H9 (cell line): ENCODE results near the gene SIX5. TPM values are rescaled to one million over a fixed set of nuclear protein-coding genes. Genes with fewer than 3 reads are reported as not detected.

Experiments
- DNase-seq: peaks from one replicate; pipeline ENCODE4 v3.0.0-alpha.2; 2017
- H2AFZ ChIP-seq: one replicate; pipeline ENCODE4 v1.6.1; 2013; ENCODE audit warnings: mild to moderate bottlenecking, low read length, control low read depth, moderate library complexity
- H2AK5ac ChIP-seq: 2 replicates; pipeline ENCODE4 v1.6.1; 2013; ENCODE audit warnings: low read length, control low read depth, mixed read lengths; ENCODE audit not compliant: insufficient read length
- H2BK120ac ChIP-seq: one replicate; pipeline ENCODE4 v1.6.1; 2013; ENCODE audit warnings: low read depth, mild to moderate bottlenecking, low read length, control low read depth, inconsistent platforms; ENCODE audit not compliant: poor library complexity, severe bottlenecking
- H2BK12ac ChIP-seq: 2 replicates; pipeline ENCODE4 v1.6.1; 2013; ENCODE audit warnings: low read length, control low read depth, mixed read lengths, low read depth; ENCODE audit not compliant: insufficient read length
- H2BK15ac ChIP-seq: 2 replicates; pipeline ENCODE4 v1.6.1; 2013; ENCODE audit warnings: low read depth, low read length, control low read depth
- H2BK20ac ChIP-seq: one replicate; pipeline ENCODE4 v1.6.1; 2013; ENCODE audit warnings: low read depth, mild to moderate bottlenecking, low read length, control low read depth, inconsistent platforms; ENCODE audit not compliant: poor library complexity, severe bottlenecking
- H2BK5ac ChIP-seq: 2 replicates; pipeline ENCODE4 v1.6.1; 2013; ENCODE audit warnings: low read length, control low read depth, mixed read lengths; ENCODE audit not compliant: insufficient read length
- H3K14ac ChIP-seq: 2 replicates; pipeline ENCODE4 v1.6.1; 2013; ENCODE audit warnings: low read length, control low read depth; ENCODE audit not compliant: insufficient read depth
- H3K18ac ChIP-seq: 2 replicates; pipeline ENCODE4 v1.6.1; 2013; ENCODE audit warnings: low read depth, mild to moderate bottlenecking, mixed read lengths, low read length, control low read depth; ENCODE audit not compliant: insufficient read length
- H3K23ac ChIP-seq: 2 replicates; pipeline ENCODE4 v1.6.1; 2013; ENCODE audit warnings: low read length, control low read depth, mixed read lengths, low read depth; ENCODE audit not compliant: insufficient read length
- H3K23me2 ChIP-seq: 2 replicates; pipeline ENCODE4 v1.6.1; 2013; ENCODE audit warnings: low read depth, mild to moderate bottlenecking, mixed read lengths, low read length, control low read depth; ENCODE audit not compliant: insufficient read length, poor library complexity, severe bottlenecking
- H3K27ac ChIP-seq: 2 replicates; pipeline ENCODE4 v1.5.1; 2013; ENCODE audit warnings: low read length, control low read depth, mixed read lengths, low read depth; ENCODE audit not compliant: insufficient read length
- H3K27me3 ChIP-seq: 2 replicates; pipeline ENCODE4 v1.6.1; 2013; ENCODE audit warnings: low read length, control low read depth, inconsistent platforms; ENCODE audit not compliant: insufficient read depth
- H3K4ac ChIP-seq: 2 replicates; pipeline ENCODE4 v1.6.1; 2013; ENCODE audit warnings: low read depth, mild to moderate bottlenecking, control low read depth, inconsistent platforms, low read length, moderate library complexity
- H3K4me1 ChIP-seq: 2 replicates; pipeline ENCODE4 v1.6.1; 2013; ENCODE audit warnings: low read length, control low read depth, inconsistent platforms; ENCODE audit not compliant: insufficient read depth
- H3K4me2 ChIP-seq: 2 replicates; pipeline ENCODE4 v1.6.1; 2013; ENCODE audit warnings: low read length, control low read depth, mixed read lengths; ENCODE audit not compliant: insufficient read length, insufficient read depth
- H3K56ac ChIP-seq: 2 replicates; pipeline ENCODE4 v1.6.1; 2013; ENCODE audit warnings: low read depth, mild to moderate bottlenecking, mixed read lengths, low read length, control low read depth; ENCODE audit not compliant: insufficient read length
- H3K79me1 ChIP-seq: 2 replicates; pipeline ENCODE4 v1.6.1; 2013; ENCODE audit warnings: low read depth, mild to moderate bottlenecking, moderate library complexity, low read length, control low read depth, inconsistent platforms; ENCODE audit not compliant: insufficient read depth, poor library complexity, severe bottlenecking
- H3K79me2 ChIP-seq: 2 replicates; pipeline ENCODE4 v1.6.1; 2013; ENCODE audit warnings: low read length, control low read depth, inconsistent platforms; ENCODE audit not compliant: insufficient read depth
- H3K9ac ChIP-seq: 2 replicates; pipeline ENCODE4 v1.6.1; 2013; ENCODE audit warnings: low read length, control low read depth, mixed read lengths; ENCODE audit not compliant: insufficient read length; ENCODE audit errors: extremely low read depth
- H3K9me3 ChIP-seq: one replicate; pipeline ENCODE4 v1.6.1; 2013; ENCODE audit warnings: low read depth, low read length, inconsistent platforms; ENCODE audit not compliant: control insufficient read depth
- H3T11ph ChIP-seq: one replicate; pipeline ENCODE4 v1.6.1; 2013; ENCODE audit warnings: mild to moderate bottlenecking, low read length, control low read depth, inconsistent platforms
- H4K20me1 ChIP-seq: one replicate; pipeline ENCODE4 v1.6.1; 2013; ENCODE audit not compliant: control insufficient read depth, insufficient read length, insufficient read depth
- H4K5ac ChIP-seq: 2 replicates; pipeline ENCODE4 v1.6.1; 2013; ENCODE audit warnings: low read depth, mild to moderate bottlenecking, mixed read lengths, low read length, control low read depth; ENCODE audit not compliant: insufficient read length
- H4K8ac ChIP-seq: replicated peaks from 2 replicates; pipeline ENCODE4 v1.6.1; 2013; ENCODE audit warnings: low read length, control low read depth, mixed read lengths, low read depth; ENCODE audit not compliant: insufficient read length
- H4K91ac ChIP-seq: 2 replicates; pipeline ENCODE4 v1.6.1; 2013; ENCODE audit warnings: low read depth, mild to moderate bottlenecking, moderate library complexity, mixed read lengths, low read length, control low read depth; ENCODE audit not compliant: insufficient read length
- H3K27ac Mint-ChIP-seq, 3 experiments: 2 replicates in 2 of 3; 3 replicates in 1 of 3; pipeline ENCODE4 v1.8.0; 2020 to 2021; ENCODE audit warnings: mixed read lengths in 3 of 3, mild to moderate bottlenecking in 1 of 3, moderate library complexity in 1 of 3
- H3K27me3 Mint-ChIP-seq: 2 replicates; pipeline ENCODE4 v1.8.0; 2021; ENCODE audit warnings: low read depth, mild to moderate bottlenecking, moderate library complexity, mixed read lengths
- H3K36me3 Mint-ChIP-seq, 3 experiments: 2 replicates in 2 of 3; 3 replicates in 1 of 3; pipeline ENCODE4 v1.8.0; 2020 to 2021; ENCODE audit warnings: low read depth in 3 of 3, mixed read lengths in 3 of 3; ENCODE audit not compliant: insufficient read depth in 1 of 3
- H3K4me1 Mint-ChIP-seq, 2 experiments: 2 replicates each; pipeline ENCODE4 v1.8.0; 2020; ENCODE audit warnings: mixed read lengths in 2 of 2
- H3K4me3 Mint-ChIP-seq, 2 experiments: 2 replicates in 1 of 2; 3 replicates in 1 of 2; pipeline ENCODE4 v1.8.0; 2020 to 2021; ENCODE audit warnings: mild to moderate bottlenecking in 2 of 2, mixed read lengths in 2 of 2, moderate library complexity in 1 of 2
- H3K9me3 Mint-ChIP-seq, 2 experiments: 2 replicates in 1 of 2; 3 replicates in 1 of 2; pipeline ENCODE4 v1.8.0; 2020; ENCODE audit warnings: mild to moderate bottlenecking in 2 of 2, mixed read lengths in 2 of 2, moderate library complexity in 1 of 2
- CTCF ChIP-seq: fragments of 200-600 bp; sonication (generic); conservative IDR thresholded peaks from 3 replicates; pipeline ENCODE4 v1.8.0; 2021; ENCODE audit warnings: antibody characterized with exemption, mild to moderate bottlenecking
- WGBS: extraction: QIAGEN DNeasy Blood & Tissue Kit; methylation state at CpG from one replicate; pipeline ENCODE4 v1.1.7; 2013; ENCODE audit warnings: missing lambda C conversion rate, low lambda C conversion rate, mixed read lengths; ENCODE audit not compliant: insufficient read length; ENCODE audit errors: extremely low coverage; 5-methylcytosine and 5-hydroxymethylcytosine counted together
- total RNA-seq: library from RNA; stranded (reverse); gene quantifications from 2 replicates; pipeline ENCODE4 v1.2.1, GENCODE V29; 2021

The SIX5 gene
- total RNA-seq, 1 experiment from 2014 or later: 41.7 TPM

- Histone ChIP-seq H3K23me2 (peaks cover 7% of the 10 kb centered on the region), H4K5ac (no peak overlapping the region), H3K4ac (no peak overlapping the region), H3K14ac (no peak overlapping the region), H3K4me2 (no peak overlapping the region), H4K20me1 (no peaks in the 10 kb centered on the region), H3K4me1 (0 out of 2 replicates have a peak, but pooled peaks cover 3% of the 10 kb centered on the region), H2BK5ac (no peak overlapping the region), H3K9ac (no peak overlapping the region), H3T11ph (no peak overlapping the region), H2BK20ac (no peak overlapping the region), H3K9me3 (no peaks in the 10 kb centered on the region), H3K56ac (no peak overlapping the region), H2BK15ac (no peak overlapping the region), H3K79me1 (peaks cover 8% of the 10 kb centered on the region), H2AFZ (no peak overlapping the region), H3K27ac (no peak overlapping the region), H2BK120ac (no peak overlapping the region), H3K27me3 (no peaks in the 10 kb centered on the region), H4K91ac (no peak overlapping the region), H4K8ac (no peak overlapping the region), H3K18ac (no peak overlapping the region), H3K23ac (no peak overlapping the region), H2BK12ac (no peak overlapping the region), H3K79me2 (0 out of 2 replicates have a peak, but pooled peaks cover 3% of the 10 kb centered on the region), H2AK5ac (no peak overlapping the region)
- no CpG with 5 or more reads among the region's 15 CpGs for WGBS
- DNase-seq: no peak
- Mint-ChIP-seq H3K36me3 (peaks cover 25 to 50% (median 48%) of the 10 kb centered on the region in 3 experiments), H3K9me3 (peaks cover 0 to 2% of the 10 kb centered on the region in 2 experiments; a peak in 1 of 5 replicates), H3K27ac (0 out of 7 replicates have a peak overlapping the region, but pooled peaks of 1 of the 3 experiments have one; percentile 5), H3K4me1 (peaks cover 20 to 25% of the 10 kb centered on the region in 2 experiments), H3K4me3 (peak overlapping the region in 1 of 2 experiments; percentile 50; a peak in 1 of 5 replicates), H3K27me3 (peaks cover 5% of the 10 kb centered on the region; the same call in 1 of the 2 replicates)
- no peak for TF ChIP-seq CTCF
Measured at GRCh38 chr19:45789035-45789786, 20.2 kb upstream of the SIX5 start.
